Stomach (tissue), 9 donors: ENCODE data around the gene FBXO3. TPM values are rescaled to one million over a fixed set of nuclear protein-coding genes. Genes with fewer than 3 reads are reported as not detected.

ENCODE experiments used
- DNase-seq, 2 donors: peaks; one replicate each; pipeline versions ENCODE4 v3.0.0 to v3.0.0-alpha.2; 2013 to 2019
- H3K27ac ChIP-seq, 5 donors: fragments of 200-600 bp in 4 of 5; sonication (generic) in 4 of 5; one replicate each; pipeline ENCODE4 v1.5.1; 2013 to 2019; ENCODE audit warnings: mild to moderate bottlenecking in 1 of 5, moderate library complexity in 1 of 5
- H3K27me3 ChIP-seq, 3 donors: fragments of 200-600 bp; sonication (generic); one replicate each; pipeline ENCODE4 v1.5.1; 2017 to 2019; ENCODE audit warnings: mixed run types in 1 of 3
- H3K36me3 ChIP-seq, 4 donors: fragments of 200-600 bp; sonication (generic); 1 replicate in 3 of 4; 2 replicates in 1 of 4; pipeline ENCODE4 v1.5.1; 2016 to 2019
- H3K4me1 ChIP-seq, 4 donors: fragments of 200-600 bp; sonication (generic); one replicate each; pipeline ENCODE4 v1.5.1; 2016 to 2019
- H3K4me3 ChIP-seq, 4 donors: fragments of 200-600 bp; sonication (generic) in 3 of 4; one replicate each; pipeline ENCODE4 v1.5.1; 2016 to 2019; ENCODE audit warnings: mild to moderate bottlenecking in 1 of 4
- H3K9me3 ChIP-seq, 4 donors: fragments of 200-600 bp; sonication (generic); one replicate each; pipeline ENCODE4 v1.5.1; 2016 to 2019
- EP300 ChIP-seq: sonication (generic); formaldehyde crosslinking; IDR thresholded peaks from one replicate; pipeline ENCODE4 v1.6.1; 2017; ENCODE audit warnings: antibody characterized with exemption
- POLR2A ChIP-seq, 4 donors: fragments of 450-650 bp; IDR thresholded peaks; one replicate each; pipeline ENCODE4 v1.6.1; 2016; ENCODE audit warnings: antibody characterized with exemption in 4 of 4, control low read depth in 2 of 4, mild to moderate bottlenecking in 1 of 4, moderate library complexity in 1 of 4
- POLR2AphosphoS5 ChIP-seq, 3 donors: sonication (generic); formaldehyde crosslinking; IDR thresholded peaks; one replicate each; pipeline ENCODE4 v1.6.1; 2016; ENCODE audit warnings: antibody characterized with exemption in 3 of 3
- WGBS, 5 donors: extraction: QIAGEN DNeasy Blood & Tissue Kit in 3 of 5; methylation state at CpG; one replicate each; pipeline versions ENCODE4 v1.1.5 to v1.1.7; 2013 to 2018; 5-methylcytosine and 5-hydroxymethylcytosine counted together
- intact Hi-C: fragments of 100-400 bp; cut with DNase I; formaldehyde crosslinking; loops from one replicate; pipeline ENCODE4 v1.15.1; 2023; ENCODE audit warnings: low total_unique reads
- polyA plus RNA-seq, 3 donors: library from polyadenylated mRNA; stranded (reverse); fragments of 200-250 nt; gene quantifications; one replicate each; pipeline ENCODE4 v1.2.3, GENCODE V29; 2013
- total RNA-seq, 5 donors: library from RNA; depleted of rRNA; stranded (reverse); fragments of >200 nt; gene quantifications; one replicate each; pipeline versions ENCODE4 v1.1.0 to v1.2.3, GENCODE V29; 2014 to 2016
- TF ChIP-seq, protein P1 (sequence below), 7 experiments: fragments of 450-650 bp in 4 of 7; fragments of 200-600 bp in 3 of 7; sonication (generic) in 3 of 7; IDR thresholded peaks; one replicate each; pipeline ENCODE4 v1.5.1; 2016 to 2019; ENCODE audit warnings: antibody characterized with exemption in 7 of 7, control low read depth in 2 of 7, mild to moderate bottlenecking in 1 of 7
- donor health status: healthy with polysubstance abuse.
- donor health status: Bipolar disorder and iron deficiency.
- donor health status: healthy.

Gene FBXO3
- total and polyA plus RNA-seq, 8 donors, result 4.9 to 63.0 (median 25.3) TPM

DNA sequence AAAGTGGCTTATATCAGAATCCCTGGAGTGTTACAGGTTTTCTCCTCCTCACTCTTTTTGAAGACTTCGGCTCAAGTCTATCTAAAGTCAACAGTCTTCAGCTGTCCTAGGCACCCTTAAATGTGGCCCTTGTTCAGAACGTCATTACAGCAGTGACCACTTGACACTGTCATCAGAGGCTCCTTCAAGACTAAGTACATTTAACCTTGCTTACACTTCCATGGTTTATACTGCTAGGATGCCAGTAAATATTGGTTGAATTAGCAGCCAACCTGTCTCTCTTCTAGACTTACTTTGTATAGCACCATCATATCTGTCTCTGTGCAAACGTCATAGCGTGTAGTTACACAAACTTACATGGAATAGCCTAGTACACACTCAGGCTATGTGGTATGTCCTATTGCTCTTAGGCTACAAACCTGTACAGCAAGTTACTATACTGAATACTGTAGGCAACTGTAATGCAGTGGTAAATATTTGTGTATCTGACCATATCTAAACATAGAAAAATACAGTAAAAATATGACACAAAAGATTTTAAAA is 60.4 kb downstream of the FBXO3 start:
- Histone ChIP-seq H3K36me3 (peaks cover 56 to 94% (median 90%) of the 10 kb centered on the region in 4 donors), H3K4me3 (no peak overlapping the region), H3K4me1 (peaks cover 10 to 69% (median 21%) of the 10 kb centered on the region in 4 donors), H3K9me3 (no peaks in the 10 kb centered on the region), H3K27me3 (no peaks in the 10 kb centered on the region), H3K27ac (peak overlapping the region; percentile 35 to 64 (median 40))
- TF ChIP-seq, protein P1, sequence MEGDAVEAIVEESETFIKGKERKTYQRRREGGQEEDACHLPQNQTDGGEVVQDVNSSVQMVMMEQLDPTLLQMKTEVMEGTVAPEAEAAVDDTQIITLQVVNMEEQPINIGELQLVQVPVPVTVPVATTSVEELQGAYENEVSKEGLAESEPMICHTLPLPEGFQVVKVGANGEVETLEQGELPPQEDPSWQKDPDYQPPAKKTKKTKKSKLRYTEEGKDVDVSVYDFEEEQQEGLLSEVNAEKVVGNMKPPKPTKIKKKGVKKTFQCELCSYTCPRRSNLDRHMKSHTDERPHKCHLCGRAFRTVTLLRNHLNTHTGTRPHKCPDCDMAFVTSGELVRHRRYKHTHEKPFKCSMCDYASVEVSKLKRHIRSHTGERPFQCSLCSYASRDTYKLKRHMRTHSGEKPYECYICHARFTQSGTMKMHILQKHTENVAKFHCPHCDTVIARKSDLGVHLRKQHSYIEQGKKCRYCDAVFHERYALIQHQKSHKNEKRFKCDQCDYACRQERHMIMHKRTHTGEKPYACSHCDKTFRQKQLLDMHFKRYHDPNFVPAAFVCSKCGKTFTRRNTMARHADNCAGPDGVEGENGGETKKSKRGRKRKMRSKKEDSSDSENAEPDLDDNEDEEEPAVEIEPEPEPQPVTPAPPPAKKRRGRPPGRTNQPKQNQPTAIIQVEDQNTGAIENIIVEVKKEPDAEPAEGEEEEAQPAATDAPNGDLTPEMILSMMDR (IDR thresholded peaks at IDR 0.05), result no peak
- no peak for TF ChIP-seq POLR2AphosphoS5 (IDR thresholded peaks at IDR 0.05)
- WGBS, 5 donors, result 36 to 59% (median 43%) methylated on average over 4 of the region's 4 CpGs
- DNase-seq, result no peak
- intact Hi-C loops, result no loop called here

DNA sequence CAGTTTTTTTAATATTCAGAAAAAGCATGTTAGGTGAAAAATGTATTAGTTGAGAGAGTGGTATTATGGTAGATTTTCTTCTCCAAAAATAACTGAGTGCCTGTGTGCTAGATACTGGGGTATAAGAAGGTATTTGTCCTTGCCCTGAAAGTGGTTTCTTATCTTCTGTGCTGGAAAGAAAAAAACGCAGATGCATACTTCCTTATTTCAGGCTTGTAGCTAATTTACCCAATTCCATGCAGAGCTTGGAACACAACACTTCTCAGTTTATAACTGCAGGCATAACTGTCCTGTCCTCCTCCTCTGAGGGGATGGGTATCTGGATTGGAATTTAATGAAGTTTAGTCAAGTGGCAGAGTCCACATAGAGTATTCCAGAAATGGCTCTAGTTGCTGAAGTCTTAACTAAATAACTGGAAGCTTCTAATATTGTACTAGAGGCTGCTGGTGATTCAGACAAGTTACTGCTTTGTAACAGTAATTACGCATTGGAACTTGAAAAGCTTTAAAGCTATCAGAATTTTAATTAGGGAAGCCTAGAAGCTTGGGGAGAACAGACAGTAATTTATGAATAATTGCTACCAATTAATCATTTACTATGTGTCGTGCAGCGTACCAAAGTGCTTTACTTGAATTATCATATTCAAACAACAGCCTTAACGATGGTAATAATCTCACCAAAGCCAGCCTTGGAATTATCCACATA is 61.0 kb downstream of the FBXO3 start:
- H3K4me1 ChIP-seq, result peaks cover 10 to 75% (median 21%) of the 10 kb centered on the region in 4 donors
- intact Hi-C loops, result no loop called here
- no peaks in the 10 kb centered on the region for H3K9me3 ChIP-seq
- TF ChIP-seq, protein P1 (IDR thresholded peaks at IDR 0.05), result no peak
- TF ChIP-seq POLR2AphosphoS5 (IDR thresholded peaks at IDR 0.05), result no peak
- TF ChIP-seq EP300, result no peak
- no peak for TF ChIP-seq POLR2A (IDR thresholded peaks at IDR 0.05)
- peak overlapping the region in 4 of 5 donors; percentile 35 to 64 (median 38) for H3K27ac ChIP-seq
- H3K27me3 ChIP-seq, result no peaks in the 10 kb centered on the region
- H3K36me3 ChIP-seq, result peaks cover 53 to 94% (median 90%) of the 10 kb centered on the region in 4 donors
- WGBS, 5 donors, result 33 to 51% (median 37%) methylated on average over 5 of the region's 5 CpGs
- no peak for DNase-seq
- H3K4me3 ChIP-seq, result no peak overlapping the region

DNA sequence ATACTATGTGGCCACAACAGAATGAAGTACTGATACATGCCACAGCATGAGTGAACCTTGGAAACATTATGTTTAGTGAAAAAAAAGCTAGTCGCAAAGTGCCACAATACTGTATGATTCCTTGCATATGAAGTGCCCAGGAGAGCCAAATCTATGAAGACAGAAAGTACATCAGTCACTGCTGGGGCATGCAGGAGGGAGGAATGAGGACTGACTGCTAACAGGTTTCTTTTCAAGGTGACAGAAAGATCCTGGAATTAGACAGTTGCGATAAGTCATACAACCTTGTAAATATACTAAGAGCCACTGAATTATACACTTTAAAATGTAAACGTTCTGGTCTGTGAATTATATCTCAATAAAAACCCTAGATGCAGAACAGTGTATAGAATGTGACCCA is 61.9 kb downstream of the FBXO3 start:
- intact Hi-C loops, result no loop called here
- Histone ChIP-seq H3K4me3 (no peak overlapping the region), H3K4me1 (peaks cover 12 to 75% (median 21%) of the 10 kb centered on the region in 4 donors), H3K27me3 (no peaks in the 10 kb centered on the region), H3K36me3 (peaks cover 46 to 94% (median 88%) of the 10 kb centered on the region in 4 donors), H3K9me3 (no peaks in the 10 kb centered on the region), H3K27ac (no peak overlapping the region)
- no peak for DNase-seq
- no peak for TF ChIP-seq POLR2AphosphoS5 (IDR thresholded peaks at IDR 0.05)
- TF ChIP-seq, protein P1 (IDR thresholded peaks at IDR 0.05), result no peak
- TF ChIP-seq EP300, result no peak
- TF ChIP-seq POLR2A (IDR thresholded peaks at IDR 0.05), result no peak
- 75 to 86% (median 80%) methylated on average over 3 of the region's 3 CpGs for WGBS, 5 donors

DNA sequence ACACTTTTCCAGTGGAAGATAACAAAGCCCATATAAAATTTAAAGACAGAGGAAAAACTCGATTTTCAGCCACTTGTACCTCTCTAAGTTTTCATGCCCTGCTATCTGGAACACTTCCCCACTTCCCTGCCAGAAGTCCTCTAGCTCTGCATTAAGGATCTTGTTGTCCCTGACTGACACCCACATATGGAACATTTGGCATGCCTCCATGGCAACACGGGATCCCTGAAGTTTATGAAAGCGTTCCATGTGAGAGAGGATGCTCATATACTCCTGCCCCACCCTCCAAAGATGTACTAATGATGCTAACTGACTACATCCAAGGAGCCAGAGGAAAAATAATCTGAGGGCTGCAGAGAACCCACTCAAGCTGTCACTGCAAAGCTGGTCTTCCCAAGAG is 64.9 kb downstream of the FBXO3 start:
- Histone ChIP-seq H3K9me3 (no peaks in the 10 kb centered on the region), H3K36me3 (peaks cover 30 to 87% (median 79%) of the 10 kb centered on the region in 4 donors), H3K27me3 (no peaks in the 10 kb centered on the region), H3K4me1 (peaks cover 11 to 78% (median 28%) of the 10 kb centered on the region in 4 donors), H3K4me3 (no peak overlapping the region), H3K27ac (no peak overlapping the region)
- WGBS, 5 donors, result 58 to 73% (median 71%) methylated on average over 3 of the region's 3 CpGs
- intact Hi-C loops, result no loop called here
- TF ChIP-seq, protein P1 (IDR thresholded peaks at IDR 0.05), result no peak
- no peak for TF ChIP-seq POLR2AphosphoS5 (IDR thresholded peaks at IDR 0.05)
- no peak for TF ChIP-seq POLR2A (IDR thresholded peaks at IDR 0.05)
- no peak for TF ChIP-seq EP300
- DNase-seq, result no peak
